Measurements from ENCODE around the gene BDKRB2.

DNA sequence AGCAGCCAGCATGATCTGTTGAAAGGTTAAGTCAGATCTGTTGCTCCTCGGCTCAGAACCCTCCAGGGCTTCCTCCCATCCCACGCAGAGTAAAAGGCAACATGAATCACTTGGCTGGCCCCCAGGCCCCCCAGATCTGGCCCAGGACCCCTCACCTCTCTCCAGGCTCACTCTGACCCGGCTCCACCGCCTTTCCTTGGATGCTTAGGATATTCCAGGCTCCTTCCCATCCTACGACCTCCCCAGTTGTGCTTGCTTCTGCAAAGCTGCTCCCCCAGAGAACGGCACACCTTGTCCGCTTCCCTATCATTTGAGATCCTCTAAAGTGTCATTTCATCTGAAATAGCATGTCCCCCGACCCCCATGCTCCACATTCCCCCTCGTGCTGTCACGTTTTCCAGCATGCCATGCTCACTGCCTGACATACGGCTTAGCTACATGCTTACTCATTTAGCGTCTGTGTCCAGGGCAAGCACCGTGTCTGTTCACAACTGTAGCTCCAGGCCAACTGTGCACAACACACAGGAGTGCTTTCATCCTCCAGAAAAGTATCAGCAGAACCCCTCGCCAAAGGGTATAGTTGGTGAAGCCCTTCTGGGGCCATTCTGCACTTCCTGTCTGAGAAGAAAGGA, 33.6 kb upstream of the BDKRB2 start:
- TF ChIP-seq CEBPB (IDR thresholded peaks at IDR 0.05; ENCODE audit: low read depth, low read length) (no peak), RCOR1 (IDR thresholded peaks at IDR 0.05; ENCODE audit: insufficient replicate concordance, low read length) (no peak), POLR2A (IDR thresholded peaks at IDR 0.05; ENCODE audit: low read depth, low read length) (no peak), MAFK (IDR thresholded peaks at IDR 0.05; ENCODE audit: low read depth, low read length) (no peak), RAD21 (IDR thresholded peaks at IDR 0.05; ENCODE audit: low read length) (no peak), BHLHE40 (IDR thresholded peaks at IDR 0.05; ENCODE audit: low read depth, low read length) (no peak), RFX5 (IDR thresholded peaks at IDR 0.05; ENCODE audit: low read depth, low read length) (no peak), MXI1 (IDR thresholded peaks at IDR 0.05; ENCODE audit: borderline replicate concordance, low read depth, low read length) (no peak), CHD1 (IDR thresholded peaks at IDR 0.05; ENCODE audit: low read depth, low read length) (no peak), MAZ (IDR thresholded peaks at IDR 0.05; ENCODE audit: borderline replicate concordance, low read depth, low read length) (no peak)
- TF ChIP-seq, protein P1, sequence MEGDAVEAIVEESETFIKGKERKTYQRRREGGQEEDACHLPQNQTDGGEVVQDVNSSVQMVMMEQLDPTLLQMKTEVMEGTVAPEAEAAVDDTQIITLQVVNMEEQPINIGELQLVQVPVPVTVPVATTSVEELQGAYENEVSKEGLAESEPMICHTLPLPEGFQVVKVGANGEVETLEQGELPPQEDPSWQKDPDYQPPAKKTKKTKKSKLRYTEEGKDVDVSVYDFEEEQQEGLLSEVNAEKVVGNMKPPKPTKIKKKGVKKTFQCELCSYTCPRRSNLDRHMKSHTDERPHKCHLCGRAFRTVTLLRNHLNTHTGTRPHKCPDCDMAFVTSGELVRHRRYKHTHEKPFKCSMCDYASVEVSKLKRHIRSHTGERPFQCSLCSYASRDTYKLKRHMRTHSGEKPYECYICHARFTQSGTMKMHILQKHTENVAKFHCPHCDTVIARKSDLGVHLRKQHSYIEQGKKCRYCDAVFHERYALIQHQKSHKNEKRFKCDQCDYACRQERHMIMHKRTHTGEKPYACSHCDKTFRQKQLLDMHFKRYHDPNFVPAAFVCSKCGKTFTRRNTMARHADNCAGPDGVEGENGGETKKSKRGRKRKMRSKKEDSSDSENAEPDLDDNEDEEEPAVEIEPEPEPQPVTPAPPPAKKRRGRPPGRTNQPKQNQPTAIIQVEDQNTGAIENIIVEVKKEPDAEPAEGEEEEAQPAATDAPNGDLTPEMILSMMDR (conservative IDR thresholded peaks at IDR 0.05; ENCODE audit: low read depth, low read length): no peak
- TF ChIP-seq, protein P2, sequence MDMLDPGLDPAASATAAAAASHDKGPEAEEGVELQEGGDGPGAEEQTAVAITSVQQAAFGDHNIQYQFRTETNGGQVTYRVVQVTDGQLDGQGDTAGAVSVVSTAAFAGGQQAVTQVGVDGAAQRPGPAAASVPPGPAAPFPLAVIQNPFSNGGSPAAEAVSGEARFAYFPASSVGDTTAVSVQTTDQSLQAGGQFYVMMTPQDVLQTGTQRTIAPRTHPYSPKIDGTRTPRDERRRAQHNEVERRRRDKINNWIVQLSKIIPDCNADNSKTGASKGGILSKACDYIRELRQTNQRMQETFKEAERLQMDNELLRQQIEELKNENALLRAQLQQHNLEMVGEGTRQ (IDR thresholded peaks at IDR 0.05; ENCODE audit: low read depth, low read length): no peak
- TF ChIP-seq, protein P3, sequence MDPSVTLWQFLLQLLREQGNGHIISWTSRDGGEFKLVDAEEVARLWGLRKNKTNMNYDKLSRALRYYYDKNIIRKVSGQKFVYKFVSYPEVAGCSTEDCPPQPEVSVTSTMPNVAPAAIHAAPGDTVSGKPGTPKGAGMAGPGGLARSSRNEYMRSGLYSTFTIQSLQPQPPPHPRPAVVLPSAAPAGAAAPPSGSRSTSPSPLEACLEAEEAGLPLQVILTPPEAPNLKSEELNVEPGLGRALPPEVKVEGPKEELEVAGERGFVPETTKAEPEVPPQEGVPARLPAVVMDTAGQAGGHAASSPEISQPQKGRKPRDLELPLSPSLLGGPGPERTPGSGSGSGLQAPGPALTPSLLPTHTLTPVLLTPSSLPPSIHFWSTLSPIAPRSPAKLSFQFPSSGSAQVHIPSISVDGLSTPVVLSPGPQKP (IDR thresholded peaks at IDR 0.05; ENCODE audit: borderline replicate concordance, low read depth, low read length): no peak

Data from IMR-90 (cell line).